PFSK-1 (cell line): ENCODE results near the gene PSMG1.

Experiments
- FOXP2 ChIP-seq: optimal IDR thresholded peaks from 2 replicates; pipeline ENCODE3; 2011; ENCODE audit warnings: borderline replicate concordance, control low read depth, inconsistent platforms; ENCODE audit not compliant: insufficient read depth; ENCODE audit errors: extremely low read length, extremely low read depth
- POLR2AphosphoS5 ChIP-seq: IDR thresholded peaks from 2 replicates; pipeline ENCODE4 v1.6.1; 2012; ENCODE audit warnings: low read depth, mild to moderate bottlenecking, control low read depth, low read length, moderate library complexity
- REST ChIP-seq, 2 experiments: IDR thresholded peaks; 2 replicates each; pipeline versions ENCODE4 v1.6.1 to v1.8.0; 2011 to 2012; ENCODE audit warnings: low read depth in 2 of 2, low read length in 2 of 2, control low read depth in 1 of 2, inconsistent platforms in 1 of 2, mild to moderate bottlenecking in 1 of 2, moderate library complexity in 1 of 2; ENCODE audit not compliant: insufficient read depth in 1 of 2
- SIN3A ChIP-seq: IDR thresholded peaks from 2 replicates; pipeline ENCODE4 v1.6.1; 2012; ENCODE audit warnings: mild to moderate bottlenecking, low read length, moderate library complexity, borderline replicate concordance; ENCODE audit not compliant: insufficient read depth
- TAF1 ChIP-seq: IDR thresholded peaks from 2 replicates; pipeline ENCODE4 v1.6.1; 2012; ENCODE audit warnings: low read length, control low read depth, borderline replicate concordance; ENCODE audit not compliant: insufficient read depth

PSMG1 gene

GRCh38 chr21:39148975-39149374 lies 34.3 kb downstream of the PSMG1 start:
- TF ChIP-seq SIN3A (no peak), REST (IDR thresholded peaks at IDR 0.05; ENCODE audit: insufficient read depth in 1 of 2, low read depth in 2 of 2, low read length in 2 of 2) (no peak), TAF1 (no peak), FOXP2 (no peak), POLR2AphosphoS5 (no peak)

- no peak for TF ChIP-seq POLR2AphosphoS5
- no peak for TF ChIP-seq REST (IDR thresholded peaks at IDR 0.05; ENCODE audit: insufficient read depth in 1 of 2, low read depth in 2 of 2, low read length in 2 of 2)
- TF ChIP-seq FOXP2, result no peak
- no peak for TF ChIP-seq TAF1
- no peak for TF ChIP-seq SIN3A
These were observed 39.1 kb downstream of the PSMG1 start for GRCh38 chr21:39144191-39144590.

- no peak for TF ChIP-seq POLR2AphosphoS5
- TF ChIP-seq REST (IDR thresholded peaks at IDR 0.05; ENCODE audit: insufficient read depth in 1 of 2, low read depth in 2 of 2, low read length in 2 of 2), result no peak
- TF ChIP-seq SIN3A, result no peak
- TF ChIP-seq FOXP2, result no peak
- TF ChIP-seq TAF1, result no peak
These were observed 40.3 kb downstream of the PSMG1 start for GRCh38 chr21:39142972-39143371.

GRCh38 chr21:39141502-39141901 lies 41.7 kb downstream of the PSMG1 start:
- no peak for TF ChIP-seq SIN3A
- no peak for TF ChIP-seq FOXP2
- TF ChIP-seq TAF1, result no peak

- TF ChIP-seq FOXP2 (no peak), POLR2AphosphoS5 (no peak), REST (IDR thresholded peaks at IDR 0.05; ENCODE audit: insufficient read depth in 1 of 2, low read depth in 2 of 2, low read length in 2 of 2) (no peak), SIN3A (no peak), TAF1 (no peak)
These were observed 45.7 kb downstream of the PSMG1 start for GRCh38 chr21:39137248-39138178.
